ENCODE results near the gene TGFB1I1. TPM values are rescaled to one million over a fixed set of nuclear protein-coding genes. Genes with fewer than 3 reads are reported as not detected.

TGFB1I1 gene
- total and polyA plus RNA-seq, 2 donors (not counting 3 experiments of a cell fraction or from before 2014, with no cell fraction given) = 73.7 to 115 TPM

GRCh38 chr16:31485571-31485970, 13.6 kb downstream of the TGFB1I1 start:
- DNase-seq (ENCODE audit: low read depth, low spot score) = no peak
- Histone ChIP-seq H3K4me2 (ENCODE audit: insufficient read depth, low read length) (no peak overlapping the region), H3K27me3 (ENCODE audit: control insufficient read depth in 2 of 2, insufficient read depth in 2 of 2, low read length in 2 of 2) (peaks cover 3 to 24% of the 10 kb centered on the region in 2 experiments), H3K9me1 (replicated peaks; ENCODE audit: control insufficient read depth, extremely low read depth, insufficient read depth, low read length) (no peaks in the 10 kb centered on the region), H4K20me1 (replicated peaks; ENCODE audit: control insufficient read depth, extremely low read depth, insufficient read depth, low read length) (no peaks in the 10 kb centered on the region), H3K4me1 (ENCODE audit: control insufficient read depth, extremely low read depth, insufficient read depth, low read length) (peaks cover 16% of the 10 kb centered on the region), H3K27ac (ENCODE audit: insufficient read depth, low read depth, low read length) (no peak overlapping the region), H3K9ac (replicated peaks; ENCODE audit: extremely low read depth, insufficient read depth, low read length) (no peak overlapping the region), H3K36me3 (ENCODE audit: control insufficient read depth in 2 of 2, extremely low read depth in 1 of 2, insufficient read depth in 2 of 2, low read length in 2 of 2) (no peaks in the 10 kb centered on the region), H3K4me3 (replicated peaks in 1 of 3; ENCODE audit: insufficient read depth in 1 of 3, low read depth in 1 of 3, low read length in 3 of 3) (no peak overlapping the region), H3K9me3 (replicated peaks; ENCODE audit: control insufficient read depth, insufficient read depth, low read length) (no peaks in the 10 kb centered on the region), H2AFZ (ENCODE audit: low read depth, low read length) (no peak overlapping the region), H3K79me2 (ENCODE audit: control insufficient read depth, insufficient read depth, low read length) (no peaks in the 10 kb centered on the region)
- ChIA-PET CTCF (no interaction called here), POLR2A (interaction anchor here (1.3 kb wide), 1 partner anchor 8 kb away, joined by 3 read pairs; no protein-coding TSS in a partner anchor)
- no TSS peak for BruUV-seq (replicated peaks)
- TF ChIP-seq CTCF (IDR thresholded peaks at IDR 0.05; ENCODE audit: extremely low read depth in 1 of 2, insufficient read depth in 1 of 2, low read depth in 1 of 2, low read length in 2 of 2) (no peak), JUN (IDR thresholded peaks at IDR 0.05; ENCODE audit: borderline replicate concordance, insufficient read depth, insufficient read length, low read depth) (no peak), EZH2 (IDR thresholded peaks at IDR 0.05; ENCODE audit: borderline replicate concordance, low read depth, low read length, severe bottlenecking) (no peak), GATA2 (IDR thresholded peaks at IDR 0.05; ENCODE audit: insufficient read depth, insufficient read length, low read depth, low read length) (no peak), POLR2AphosphoS5 (IDR thresholded peaks at IDR 0.05; ENCODE audit: insufficient read depth, low read depth, low read length) (no peak), MAX (IDR thresholded peaks at IDR 0.05; ENCODE audit: insufficient read depth, insufficient read length) (no peak), POLR2A (IDR thresholded peaks at IDR 0.05; ENCODE audit: low read depth, low read length) (no peak), FOS (IDR thresholded peaks at IDR 0.05; ENCODE audit: borderline replicate concordance, insufficient read depth, low read length) (no peak), MYC (IDR thresholded peaks at IDR 0.05; ENCODE audit: low read depth, low read length) (no peak)
- intact Hi-C loops (cut with micrococcal nuclease) (no loop called here), dilution Hi-C loops (cut with MboI; ENCODE audit: extremely low pct_ligation_motif_present, low sequenced_read_pairs) (no loop called here)
- no peak for FAIRE-seq
